Measurements from ENCODE around the gene CERT1.
A peak's percentile ranks its signal among the peaks of the same experiment; 100 is the strongest.

The CERT1 gene

DNA sequence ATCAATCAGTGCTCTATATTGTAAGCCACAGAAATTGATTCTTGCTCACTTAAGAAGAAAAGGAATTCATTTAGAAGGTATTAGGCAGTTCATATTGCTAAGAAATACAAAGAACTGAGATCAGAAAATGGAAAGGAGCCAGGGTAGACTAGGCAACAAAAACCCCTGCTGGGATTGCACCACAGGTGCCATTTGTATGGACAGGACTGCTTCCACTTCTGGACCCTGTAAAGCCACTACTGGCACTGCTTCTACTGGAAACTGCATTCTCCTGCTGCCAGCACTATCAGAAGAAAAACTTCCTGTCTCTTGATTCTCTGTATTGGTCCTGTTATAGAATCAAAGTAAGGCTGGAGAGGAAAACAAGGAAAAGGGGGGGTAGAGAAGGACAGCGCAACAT is 45.9 kb downstream of the CERT1 start:
- no peak overlapping the region for H3K9ac ChIP-seq (ENCODE audit: low read depth, low read length)
- TF ChIP-seq, protein P1, sequence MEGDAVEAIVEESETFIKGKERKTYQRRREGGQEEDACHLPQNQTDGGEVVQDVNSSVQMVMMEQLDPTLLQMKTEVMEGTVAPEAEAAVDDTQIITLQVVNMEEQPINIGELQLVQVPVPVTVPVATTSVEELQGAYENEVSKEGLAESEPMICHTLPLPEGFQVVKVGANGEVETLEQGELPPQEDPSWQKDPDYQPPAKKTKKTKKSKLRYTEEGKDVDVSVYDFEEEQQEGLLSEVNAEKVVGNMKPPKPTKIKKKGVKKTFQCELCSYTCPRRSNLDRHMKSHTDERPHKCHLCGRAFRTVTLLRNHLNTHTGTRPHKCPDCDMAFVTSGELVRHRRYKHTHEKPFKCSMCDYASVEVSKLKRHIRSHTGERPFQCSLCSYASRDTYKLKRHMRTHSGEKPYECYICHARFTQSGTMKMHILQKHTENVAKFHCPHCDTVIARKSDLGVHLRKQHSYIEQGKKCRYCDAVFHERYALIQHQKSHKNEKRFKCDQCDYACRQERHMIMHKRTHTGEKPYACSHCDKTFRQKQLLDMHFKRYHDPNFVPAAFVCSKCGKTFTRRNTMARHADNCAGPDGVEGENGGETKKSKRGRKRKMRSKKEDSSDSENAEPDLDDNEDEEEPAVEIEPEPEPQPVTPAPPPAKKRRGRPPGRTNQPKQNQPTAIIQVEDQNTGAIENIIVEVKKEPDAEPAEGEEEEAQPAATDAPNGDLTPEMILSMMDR (IDR thresholded peaks at IDR 0.05; ENCODE audit: borderline replicate concordance, extremely low read depth, low read length, poor library complexity, severe bottlenecking): no peak
- no peak for TF ChIP-seq EZH2 (IDR thresholded peaks at IDR 0.05; ENCODE audit: borderline replicate concordance, low read depth, low read length, severe bottlenecking)
- peaks cover 7% of the 10 kb centered on the region for H3K36me3 ChIP-seq (ENCODE audit: insufficient read depth, low read length)
- peak overlapping the region; percentile 58 for H3K4me2 ChIP-seq (ENCODE audit: insufficient read depth, low read length)
- no peak overlapping the region for H2AFZ ChIP-seq (ENCODE audit: low read depth, low read length)
- H4K20me1 ChIP-seq (ENCODE audit: insufficient read depth, low read length): peaks cover 22% of the 10 kb centered on the region; the same call in 1 of the 2 replicates
- peaks cover 21% of the 10 kb centered on the region for H3K9me3 ChIP-seq (ENCODE audit: insufficient read depth, low read length, severe bottlenecking)
- peaks cover 24% of the 10 kb centered on the region for H3K4me1 ChIP-seq (ENCODE audit: insufficient read depth, low read length)
- DNase-seq (no peak), ATAC-seq (ENCODE audit: insufficient read depth, low read depth) (no peak)
- peak overlapping the region in 1 of 2 experiments; percentile 44; a peak in 1 of 4 replicates for H3K4me3 ChIP-seq (ENCODE audit: low read depth in 1 of 2, low read length in 2 of 2)
- H3K27ac ChIP-seq (ENCODE audit: low read length): peak overlapping the region; percentile 43
- no peaks in the 10 kb centered on the region for H3K27me3 ChIP-seq (ENCODE audit: insufficient read depth, low read length, poor library complexity)
- peaks cover 61% of the 10 kb centered on the region for H3K79me2 ChIP-seq (ENCODE audit: insufficient read depth, low read length)

DNA sequence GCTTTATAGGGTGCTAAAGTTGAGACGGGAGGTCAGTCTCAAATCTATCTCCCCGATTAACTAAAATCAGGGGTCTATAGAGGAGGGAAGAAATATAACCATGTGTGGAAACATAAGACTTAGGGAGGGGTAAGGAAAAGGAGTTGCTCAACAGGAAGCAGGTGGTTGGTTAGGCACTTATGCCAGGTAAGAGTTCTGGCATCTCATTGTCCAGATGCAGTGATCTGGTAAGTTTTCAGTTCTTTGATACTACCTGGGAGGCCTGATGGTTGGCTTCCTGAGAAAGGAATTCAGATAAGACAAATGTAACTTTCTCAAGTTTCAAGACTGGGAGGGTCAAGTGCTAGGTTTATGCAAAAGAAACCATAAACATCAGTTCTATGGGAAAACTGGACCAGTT is 47.7 kb downstream of the CERT1 start:
- TF ChIP-seq, protein P1 (IDR thresholded peaks at IDR 0.05; ENCODE audit: borderline replicate concordance, extremely low read depth, low read length, poor library complexity, severe bottlenecking): no peak
- TF ChIP-seq EZH2 (IDR thresholded peaks at IDR 0.05; ENCODE audit: borderline replicate concordance, low read depth, low read length, severe bottlenecking): no peak
- peaks cover 4% of the 10 kb centered on the region for H3K9me3 ChIP-seq (ENCODE audit: insufficient read depth, low read length, severe bottlenecking)
- H3K4me1 ChIP-seq (ENCODE audit: insufficient read depth, low read length): peaks cover 24% of the 10 kb centered on the region
- DNase-seq (no peak), ATAC-seq (ENCODE audit: insufficient read depth, low read depth) (no peak)
- no peak overlapping the region for H3K4me2 ChIP-seq (ENCODE audit: insufficient read depth, low read length)
- H4K20me1 ChIP-seq (ENCODE audit: insufficient read depth, low read length): peaks cover 22% of the 10 kb centered on the region; the same call in 1 of the 2 replicates
- no peak overlapping the region for H3K4me3 ChIP-seq (ENCODE audit: low read depth in 1 of 2, low read length in 2 of 2)
- peaks cover 57% of the 10 kb centered on the region for H3K79me2 ChIP-seq (ENCODE audit: insufficient read depth, low read length)
- H3K27ac ChIP-seq (ENCODE audit: low read length): no peak overlapping the region
- H3K36me3 ChIP-seq (ENCODE audit: insufficient read depth, low read length): peaks cover 12% of the 10 kb centered on the region
- no peaks in the 10 kb centered on the region for H3K27me3 ChIP-seq (ENCODE audit: insufficient read depth, low read length, poor library complexity)
- no peak overlapping the region for H2AFZ ChIP-seq (ENCODE audit: low read depth, low read length)
- H3K9ac ChIP-seq (ENCODE audit: low read depth, low read length): no peak overlapping the region

DNA sequence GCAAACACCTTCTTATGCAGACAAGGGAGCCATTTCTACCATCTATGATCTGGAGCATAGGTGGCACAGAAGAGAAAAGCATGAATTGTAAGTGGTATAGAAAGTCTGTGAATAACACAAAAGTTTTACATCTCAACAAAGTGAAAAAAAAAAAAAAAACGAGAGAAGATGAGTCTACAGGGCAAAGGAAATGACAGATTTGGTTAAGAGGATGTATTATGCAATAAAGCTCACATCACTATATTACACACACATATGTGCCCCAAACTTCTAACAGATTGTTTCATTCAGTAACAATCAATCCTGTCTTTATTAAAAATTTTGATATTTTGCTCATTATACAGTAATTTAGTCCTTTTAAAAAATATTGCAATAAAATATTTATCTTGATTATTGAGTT is 49.8 kb downstream of the CERT1 start:
- DNase-seq (no peak), ATAC-seq (ENCODE audit: insufficient read depth, low read depth) (no peak)
- Histone ChIP-seq H3K9me3 (ENCODE audit: insufficient read depth, low read length, severe bottlenecking) (no peaks in the 10 kb centered on the region), H3K36me3 (ENCODE audit: insufficient read depth, low read length) (peaks cover 12% of the 10 kb centered on the region), H3K9ac (ENCODE audit: low read depth, low read length) (no peak overlapping the region), H3K4me1 (ENCODE audit: insufficient read depth, low read length) (peaks cover 20% of the 10 kb centered on the region), H2AFZ (ENCODE audit: low read depth, low read length) (no peak overlapping the region), H3K79me2 (ENCODE audit: insufficient read depth, low read length) (peaks cover 49% of the 10 kb centered on the region), H3K27me3 (ENCODE audit: insufficient read depth, low read length, poor library complexity) (no peaks in the 10 kb centered on the region), H3K4me2 (ENCODE audit: insufficient read depth, low read length) (no peak overlapping the region), H4K20me1 (ENCODE audit: insufficient read depth, low read length) (peaks cover 22% of the 10 kb centered on the region; the same call in 1 of the 2 replicates), H3K4me3 (ENCODE audit: low read depth in 1 of 2, low read length in 2 of 2) (no peak overlapping the region), H3K27ac (ENCODE audit: low read length) (no peak overlapping the region)
- no peak for TF ChIP-seq EZH2 (IDR thresholded peaks at IDR 0.05; ENCODE audit: borderline replicate concordance, low read depth, low read length, severe bottlenecking)
- TF ChIP-seq, protein P1 (IDR thresholded peaks at IDR 0.05; ENCODE audit: borderline replicate concordance, extremely low read depth, low read length, poor library complexity, severe bottlenecking): no peak

Data from DND-41 (cell line).